ENCODE measurements around the gene SYTL3. TPM values are rescaled to one million over a fixed set of nuclear protein-coding genes. Genes with fewer than 3 reads are reported as not detected.

Gene SYTL3
- total and polyA plus RNA-seq, 9 of the 15 experiments (the other 6 are each of a cell fraction or from before 2014, with no cell fraction given), result 0.04 to 0.46 (median 0.17) TPM; not detected in 1

- TF ChIP-seq HNRNPLL (IDR thresholded peaks at IDR 0.05; ENCODE audit: low read depth, low read length, poor library complexity, severe bottlenecking) (no peak), CBX8 (IDR thresholded peaks at IDR 0.05; ENCODE audit: borderline replicate concordance, extremely low read depth, low read depth, low read length, poor library complexity, severe bottlenecking) (peak; percentile 45), FOXJ2 (tag; IDR thresholded peaks at IDR 0.05) (0 out of 2 replicates have a peak, but pooled peaks have one; percentile 19)
- in situ Hi-C loops (cut with MboI) (loop anchor here (5.0 to 25.0 kb wide), 2 partner anchors 423 to 477 kb away; no protein-coding TSS in a partner anchor), intact Hi-C loops (cut with micrococcal nuclease) (loop anchor here (2.0 kb wide), 1 partner anchor 28 kb away; no protein-coding TSS in a partner anchor)
- no peak overlapping the region for H3K4me2 ChIP-seq (ENCODE audit: insufficient read depth, low read length)
- no TSS peak for BruUV-seq (replicated peaks)
- no peaks in the 10 kb centered on the region for H3K79me2 ChIP-seq (ENCODE audit: control insufficient read depth, insufficient read depth, low read length)
- no peak for FAIRE-seq
- ATAC-seq, result no peak
- no peaks in the 10 kb centered on the region for H3K36me3 ChIP-seq (ENCODE audit: control insufficient read depth, insufficient read depth, low read length)
- peaks cover 34 to 42% of the 10 kb centered on the region in 2 experiments for H3K27me3 ChIP-seq (ENCODE audit: control insufficient read depth in 2 of 2, insufficient read depth in 2 of 2, low read length in 2 of 2)
- H3K9me1 ChIP-seq (ENCODE audit: control insufficient read depth, insufficient read depth, low read length), result no peaks in the 10 kb centered on the region
- H3K4me3 ChIP-seq, result no peak overlapping the region
- H4K20me1 ChIP-seq (replicated peaks; ENCODE audit: control insufficient read depth, insufficient read depth, low read length), result no peaks in the 10 kb centered on the region
- DNase-seq (ENCODE audit: extremely low read depth in 1 of 4, low spot score in 3 of 4), result no peak
- no peaks in the 10 kb centered on the region for H3K4me1 ChIP-seq (replicated peaks in 1 of 2; ENCODE audit: control insufficient read depth in 2 of 2, insufficient read depth in 2 of 2, low read length in 2 of 2)
- WGBS (ENCODE audit: insufficient coverage, low coverage, missing lambda C conversion rate), result 0% methylated on average over 1 of the region's 1 CpG
- CTCF ChIA-PET (ENCODE audit: low intra/inter-chr PET ratio), result interaction anchor here (0.6 kb wide), 1 partner anchor 26 kb away, joined by 3 read pairs; no protein-coding TSS in a partner anchor
- POLR2A ChIA-PET, result interaction anchor here (0.8 kb wide), 1 partner anchor 20 kb away, joined by 3 read pairs; no protein-coding TSS in a partner anchor
- H3K27ac ChIP-seq (ENCODE audit: extremely low read depth, low read depth, low read length), result no peak overlapping the region
- no peak overlapping the region for H2AFZ ChIP-seq (ENCODE audit: low read depth, low read length)
- no peaks in the 10 kb centered on the region for H3K9me3 ChIP-seq (replicated peaks; ENCODE audit: control insufficient read depth, insufficient read depth, low read depth, low read length)
- no peak overlapping the region for H3K9ac ChIP-seq (ENCODE audit: insufficient read depth in 1 of 2, low read depth in 2 of 2, low read length in 2 of 2)
Observed at GRCh38 chr6:158688860-158689259, 39.0 kb downstream of the SYTL3 start.

- H4K20me1 ChIP-seq (replicated peaks; ENCODE audit: control insufficient read depth, insufficient read depth, low read length), result no peaks in the 10 kb centered on the region
- WGBS (ENCODE audit: insufficient coverage, low coverage, missing lambda C conversion rate), result 2% methylated on average over 3 of the region's 3 CpGs
- H3K9me3 ChIP-seq (replicated peaks; ENCODE audit: control insufficient read depth, insufficient read depth, low read depth, low read length), result no peaks in the 10 kb centered on the region
- TF ChIP-seq SAFB2 (IDR thresholded peaks at IDR 0.05; ENCODE audit: borderline replicate concordance, low read depth, low read length, severe bottlenecking), result no peak
Observed at GRCh38 chr6:158694913-158695312, 45.1 kb downstream of the SYTL3 start.

More at GRCh38 chr6:158694913-158695312, 45.1 kb downstream of the SYTL3 start:
- Histone ChIP-seq H3K9me1 (ENCODE audit: control insufficient read depth, insufficient read depth, low read length) (no peaks in the 10 kb centered on the region), H3K9ac (ENCODE audit: insufficient read depth in 1 of 2, low read depth in 2 of 2, low read length in 2 of 2) (no peak overlapping the region), H3K79me2 (ENCODE audit: control insufficient read depth, insufficient read depth, low read length) (no peaks in the 10 kb centered on the region), H2AFZ (ENCODE audit: low read depth, low read length) (no peak overlapping the region), H3K4me1 (replicated peaks in 1 of 2; ENCODE audit: control insufficient read depth in 2 of 2, insufficient read depth in 2 of 2, low read length in 2 of 2) (no peaks in the 10 kb centered on the region), H3K4me2 (ENCODE audit: insufficient read depth, low read length) (no peak overlapping the region), H3K36me3 (ENCODE audit: control insufficient read depth, insufficient read depth, low read length) (no peaks in the 10 kb centered on the region), H3K4me3 (no peak overlapping the region), H3K27me3 (ENCODE audit: control insufficient read depth in 2 of 2, insufficient read depth in 2 of 2, low read length in 2 of 2) (peaks cover 11 to 29% of the 10 kb centered on the region in 2 experiments; a peak in 4 of 5 replicates), H3K27ac (ENCODE audit: extremely low read depth, low read depth, low read length) (no peak overlapping the region)
- in situ Hi-C loops (cut with MboI) (loop anchor here (25.0 kb wide), 1 partner anchor 417 kb away; no protein-coding TSS in a partner anchor), intact Hi-C loops (cut with micrococcal nuclease) (loop anchor here (5.0 kb wide), 1 partner anchor 178 kb away; no protein-coding TSS in a partner anchor)
- CTCF ChIA-PET (ENCODE audit: low intra/inter-chr PET ratio), result no interaction called here
- FAIRE-seq (no peak), ATAC-seq (no peak), DNase-seq (ENCODE audit: extremely low read depth in 1 of 4, low spot score in 3 of 4) (no peak)
- BruUV-seq (replicated peaks), result no TSS peak
- POLR2A ChIA-PET, result no interaction called here

Data from K562 (cell line).